ENCODE data around the gene CPB2.

- no peak for TF ChIP-seq EZH2 (IDR thresholded peaks at IDR 0.05; ENCODE audit: insufficient read depth, poor library complexity, severe bottlenecking)
- TF ChIP-seq EZH2phosphoT487 (IDR thresholded peaks at IDR 0.05; ENCODE audit: insufficient read depth, low read depth): no peak
Measured at GRCh38 chr13:46086985-46087384, 17.8 kb downstream of the CPB2 start.

Measured in GM23248 (cell line).